Stomach (tissue), 9 donors: Measurements from ENCODE around the gene OTOG. TPM values are rescaled to one million over a fixed set of nuclear protein-coding genes. Genes with fewer than 3 reads are reported as not detected.

ENCODE experiments used
- DNase-seq, 2 donors: peaks; one replicate each; pipeline versions ENCODE4 v3.0.0 to v3.0.0-alpha.2; 2013 to 2019
- H3K27ac ChIP-seq, 5 donors: fragments of 200-600 bp in 4 of 5; sonication (generic) in 4 of 5; one replicate each; pipeline ENCODE4 v1.5.1; 2013 to 2019; ENCODE audit warnings: mild to moderate bottlenecking in 1 of 5, moderate library complexity in 1 of 5
- H3K27me3 ChIP-seq, 3 donors: fragments of 200-600 bp; sonication (generic); one replicate each; pipeline ENCODE4 v1.5.1; 2017 to 2019; ENCODE audit warnings: mixed run types in 1 of 3
- H3K36me3 ChIP-seq, 4 donors: fragments of 200-600 bp; sonication (generic); 1 replicate in 3 of 4; 2 replicates in 1 of 4; pipeline ENCODE4 v1.5.1; 2016 to 2019
- H3K4me1 ChIP-seq, 4 donors: fragments of 200-600 bp; sonication (generic); one replicate each; pipeline ENCODE4 v1.5.1; 2016 to 2019
- H3K4me3 ChIP-seq, 4 donors: fragments of 200-600 bp; sonication (generic) in 3 of 4; one replicate each; pipeline ENCODE4 v1.5.1; 2016 to 2019; ENCODE audit warnings: mild to moderate bottlenecking in 1 of 4
- H3K9me3 ChIP-seq, 4 donors: fragments of 200-600 bp; sonication (generic); one replicate each; pipeline ENCODE4 v1.5.1; 2016 to 2019
- EP300 ChIP-seq: sonication (generic); formaldehyde crosslinking; IDR thresholded peaks from one replicate; pipeline ENCODE4 v1.6.1; 2017; ENCODE audit warnings: antibody characterized with exemption
- POLR2A ChIP-seq, 4 donors: fragments of 450-650 bp; IDR thresholded peaks; one replicate each; pipeline ENCODE4 v1.6.1; 2016; ENCODE audit warnings: antibody characterized with exemption in 4 of 4, control low read depth in 2 of 4, mild to moderate bottlenecking in 1 of 4, moderate library complexity in 1 of 4
- POLR2AphosphoS5 ChIP-seq, 3 donors: sonication (generic); formaldehyde crosslinking; IDR thresholded peaks; one replicate each; pipeline ENCODE4 v1.6.1; 2016; ENCODE audit warnings: antibody characterized with exemption in 3 of 3
- WGBS, 5 donors: extraction: QIAGEN DNeasy Blood & Tissue Kit in 3 of 5; methylation state at CpG; one replicate each; pipeline versions ENCODE4 v1.1.5 to v1.1.7; 2013 to 2018; 5-methylcytosine and 5-hydroxymethylcytosine counted together
- intact Hi-C: fragments of 100-400 bp; cut with DNase I; formaldehyde crosslinking; loops from one replicate; pipeline ENCODE4 v1.15.1; 2023; ENCODE audit warnings: low total_unique reads
- polyA plus RNA-seq, 3 donors: library from polyadenylated mRNA; stranded (reverse); fragments of 200-250 nt; gene quantifications; one replicate each; pipeline ENCODE4 v1.2.3, GENCODE V29; 2013
- total RNA-seq, 5 donors: library from RNA; depleted of rRNA; stranded (reverse); fragments of >200 nt; gene quantifications; one replicate each; pipeline versions ENCODE4 v1.1.0 to v1.2.3, GENCODE V29; 2014 to 2016
- TF ChIP-seq, protein P1 (sequence below), 7 experiments: fragments of 450-650 bp in 4 of 7; fragments of 200-600 bp in 3 of 7; sonication (generic) in 3 of 7; IDR thresholded peaks; one replicate each; pipeline ENCODE4 v1.5.1; 2016 to 2019; ENCODE audit warnings: antibody characterized with exemption in 7 of 7, control low read depth in 2 of 7, mild to moderate bottlenecking in 1 of 7
- donor health status: healthy with polysubstance abuse.
- donor health status: Bipolar disorder and iron deficiency.
- donor health status: healthy.

The OTOG gene
- total and polyA plus RNA-seq, 8 donors, result not detected

DNA sequence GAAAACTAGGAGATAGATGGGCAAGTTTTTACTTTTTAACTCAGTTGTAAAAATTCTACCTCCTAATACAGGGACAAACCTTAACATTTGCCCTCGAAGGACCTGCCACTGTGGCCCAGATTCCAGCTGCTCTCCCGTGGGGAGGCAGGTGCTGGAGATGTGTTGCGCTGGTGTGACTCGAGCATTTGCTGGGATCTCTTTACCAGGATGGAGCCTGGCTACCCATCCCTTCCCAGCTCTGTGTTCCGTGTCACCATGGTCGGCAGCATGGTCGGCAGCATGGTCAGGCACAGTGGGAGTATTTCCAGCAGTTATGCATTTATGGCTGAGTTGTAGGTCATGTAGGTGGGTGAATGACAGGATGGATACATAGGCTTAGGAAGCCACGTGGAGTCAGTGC is 41.1 kb downstream of the OTOG start:
- H3K9me3 ChIP-seq, result no peaks in the 10 kb centered on the region
- intact Hi-C loops, result no loop called here
- H3K36me3 ChIP-seq, result no peaks in the 10 kb centered on the region
- H3K27me3 ChIP-seq, result peaks cover 0 to 17% (median 0%) of the 10 kb centered on the region in 3 donors
- no peaks in the 10 kb centered on the region for H3K4me1 ChIP-seq
- no peak overlapping the region for H3K27ac ChIP-seq
- no peak overlapping the region for H3K4me3 ChIP-seq
- TF ChIP-seq POLR2AphosphoS5 (IDR thresholded peaks at IDR 0.05) (no peak), EP300 (no peak), POLR2A (IDR thresholded peaks at IDR 0.05) (no peak)
- TF ChIP-seq, protein P1, sequence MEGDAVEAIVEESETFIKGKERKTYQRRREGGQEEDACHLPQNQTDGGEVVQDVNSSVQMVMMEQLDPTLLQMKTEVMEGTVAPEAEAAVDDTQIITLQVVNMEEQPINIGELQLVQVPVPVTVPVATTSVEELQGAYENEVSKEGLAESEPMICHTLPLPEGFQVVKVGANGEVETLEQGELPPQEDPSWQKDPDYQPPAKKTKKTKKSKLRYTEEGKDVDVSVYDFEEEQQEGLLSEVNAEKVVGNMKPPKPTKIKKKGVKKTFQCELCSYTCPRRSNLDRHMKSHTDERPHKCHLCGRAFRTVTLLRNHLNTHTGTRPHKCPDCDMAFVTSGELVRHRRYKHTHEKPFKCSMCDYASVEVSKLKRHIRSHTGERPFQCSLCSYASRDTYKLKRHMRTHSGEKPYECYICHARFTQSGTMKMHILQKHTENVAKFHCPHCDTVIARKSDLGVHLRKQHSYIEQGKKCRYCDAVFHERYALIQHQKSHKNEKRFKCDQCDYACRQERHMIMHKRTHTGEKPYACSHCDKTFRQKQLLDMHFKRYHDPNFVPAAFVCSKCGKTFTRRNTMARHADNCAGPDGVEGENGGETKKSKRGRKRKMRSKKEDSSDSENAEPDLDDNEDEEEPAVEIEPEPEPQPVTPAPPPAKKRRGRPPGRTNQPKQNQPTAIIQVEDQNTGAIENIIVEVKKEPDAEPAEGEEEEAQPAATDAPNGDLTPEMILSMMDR (IDR thresholded peaks at IDR 0.05), result no peak
- DNase-seq, result no peak
- 76 to 83% (median 80%) methylated on average over 7 to 8 of the region's 8 CpGs for WGBS, 5 donors

DNA sequence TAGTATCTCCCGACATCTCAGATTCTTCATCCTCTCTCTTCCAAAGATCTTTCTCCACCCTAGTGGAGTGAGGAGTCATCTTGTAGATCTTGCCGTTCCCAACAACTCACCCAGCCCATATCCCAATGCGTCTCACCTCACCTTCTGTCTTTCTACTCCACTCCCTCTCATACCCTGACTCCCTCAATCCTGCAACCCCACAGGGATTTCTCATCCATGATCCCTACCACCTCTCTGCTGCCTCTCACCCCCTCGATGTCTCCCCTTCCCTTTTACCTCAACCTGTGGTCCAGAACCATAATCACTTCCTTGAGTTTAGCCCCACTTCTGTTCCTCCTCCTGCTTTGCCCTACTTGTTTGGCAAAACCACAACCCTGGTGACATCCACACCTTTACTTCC is 41.7 kb downstream of the OTOG start:
- no peak for DNase-seq
- H3K36me3 ChIP-seq, result no peaks in the 10 kb centered on the region
- H3K4me3 ChIP-seq, result no peak overlapping the region
- peaks cover 0 to 21% (median 0%) of the 10 kb centered on the region in 3 donors for H3K27me3 ChIP-seq
- intact Hi-C loops, result no loop called here
- H3K9me3 ChIP-seq, result no peaks in the 10 kb centered on the region
- H3K27ac ChIP-seq, result no peak overlapping the region
- no peaks in the 10 kb centered on the region for H3K4me1 ChIP-seq
- WGBS, 5 donors, result 77 to 92% (median 87%) methylated on average over 4 of the region's 4 CpGs
- TF ChIP-seq POLR2AphosphoS5 (IDR thresholded peaks at IDR 0.05) (no peak), EP300 (no peak), POLR2A (IDR thresholded peaks at IDR 0.05) (no peak)
- TF ChIP-seq, protein P1 (IDR thresholded peaks at IDR 0.05), result no peak

DNA sequence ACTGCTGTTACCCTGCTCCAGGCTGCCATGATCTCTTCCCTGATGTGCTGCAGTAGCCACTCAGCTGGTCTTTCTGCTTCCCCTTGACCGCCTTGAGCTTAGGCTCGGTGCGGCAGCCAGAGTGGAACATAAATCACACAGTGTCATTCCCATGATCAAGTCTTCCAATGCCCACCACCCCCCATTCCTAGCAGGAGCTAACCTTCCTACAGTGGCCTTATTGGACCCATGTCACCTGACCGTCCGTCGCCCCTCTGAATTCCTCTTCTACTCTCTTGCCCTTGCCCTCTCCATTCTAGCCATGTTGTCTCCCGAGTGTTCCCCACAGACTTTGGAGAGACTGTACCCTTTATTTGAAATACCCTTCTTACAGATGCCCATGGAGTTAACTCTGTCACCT is 43.4 kb downstream of the OTOG start:
- H3K27me3 ChIP-seq, result peaks cover 0 to 35% (median 0%) of the 10 kb centered on the region in 3 donors
- no peaks in the 10 kb centered on the region for H3K9me3 ChIP-seq
- DNase-seq, result no peak
- H3K27ac ChIP-seq, result no peak overlapping the region
- H3K4me1 ChIP-seq, result no peaks in the 10 kb centered on the region
- no peaks in the 10 kb centered on the region for H3K36me3 ChIP-seq
- WGBS, 5 donors, result 85 to 94% (median 91%) methylated on average over 7 of the region's 7 CpGs
- intact Hi-C loops, result no loop called here
- TF ChIP-seq, protein P1 (IDR thresholded peaks at IDR 0.05), result no peak
- TF ChIP-seq POLR2AphosphoS5 (IDR thresholded peaks at IDR 0.05), result no peak
- no peak overlapping the region for H3K4me3 ChIP-seq

DNA sequence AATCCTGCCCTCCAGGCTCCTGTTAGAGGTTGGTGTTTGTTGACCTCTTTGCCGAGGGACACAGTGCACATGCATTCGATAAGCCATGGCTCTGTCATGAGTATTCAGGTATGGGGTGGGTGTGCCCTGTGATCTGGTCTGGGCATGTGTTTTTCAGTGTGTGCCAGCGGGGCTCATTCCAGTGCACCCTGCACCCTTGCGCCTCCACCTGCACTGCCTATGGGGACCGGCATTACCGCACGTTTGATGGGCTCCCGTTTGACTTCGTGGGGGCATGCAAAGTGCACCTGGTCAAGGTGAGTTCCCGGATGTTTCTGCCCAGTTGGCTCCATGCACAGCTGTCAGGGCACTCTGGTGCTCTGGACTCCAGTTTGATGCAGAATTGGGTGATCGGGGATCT is 44.2 kb downstream of the OTOG start:
- no peaks in the 10 kb centered on the region for H3K36me3 ChIP-seq
- no peak for TF ChIP-seq POLR2AphosphoS5 (IDR thresholded peaks at IDR 0.05)
- no peak for TF ChIP-seq POLR2A (IDR thresholded peaks at IDR 0.05)
- no peak for TF ChIP-seq EP300
- TF ChIP-seq, protein P1 (IDR thresholded peaks at IDR 0.05), result no peak
- H3K27ac ChIP-seq, result no peak overlapping the region
- H3K4me1 ChIP-seq, result no peaks in the 10 kb centered on the region
- H3K9me3 ChIP-seq, result no peaks in the 10 kb centered on the region
- no peak for DNase-seq
- intact Hi-C loops, result no loop called here
- peaks cover 0 to 35% (median 0%) of the 10 kb centered on the region in 3 donors for H3K27me3 ChIP-seq
- H3K4me3 ChIP-seq, result no peak overlapping the region
- WGBS, 5 donors, result 82 to 92% (median 86%) methylated on average over 7 to 11 of the region's 11 CpGs
